ENCODE measurements around the gene MEI1.
A peak's percentile ranks its signal among the peaks of the same experiment; 100 is the strongest.

Gene MEI1

GRCh38 chr22:41758231-41758630 is 58.9 kb downstream of the MEI1 start:
- H3K36me3 ChIP-seq = no peaks in the 10 kb centered on the region
- no peaks in the 10 kb centered on the region for H3K9me3 ChIP-seq
- no peaks in the 10 kb centered on the region for H3K4me1 ChIP-seq
- no peaks in the 10 kb centered on the region for H3K27me3 ChIP-seq
- no peak for DNase-seq
- no peak overlapping the region for H3K4me3 ChIP-seq (ENCODE audit: low read depth, low read length)
- no peak for TF ChIP-seq CTCF (IDR thresholded peaks at IDR 0.05; ENCODE audit: low read depth, low read length)

- DNase-seq = peak; percentile 46
- Histone ChIP-seq H3K9me3 (no peaks in the 10 kb centered on the region), H3K4me1 (no peaks in the 10 kb centered on the region), H3K4me3 (ENCODE audit: low read depth, low read length) (no peak overlapping the region), H3K27me3 (no peaks in the 10 kb centered on the region), H3K36me3 (no peaks in the 10 kb centered on the region)
- peak; percentile 54 for TF ChIP-seq CTCF (IDR thresholded peaks at IDR 0.05; ENCODE audit: low read depth, low read length)
Measured at GRCh38 chr22:41762980-41763779, 63.9 kb downstream of the MEI1 start.

GRCh38 chr22:41766476-41766875 is 67.2 kb downstream of the MEI1 start:
- TF ChIP-seq CTCF (IDR thresholded peaks at IDR 0.05; ENCODE audit: low read depth, low read length) = no peak
- Histone ChIP-seq H3K4me1 (no peaks in the 10 kb centered on the region), H3K4me3 (ENCODE audit: low read depth, low read length) (no peak overlapping the region), H3K27me3 (no peaks in the 10 kb centered on the region), H3K9me3 (no peaks in the 10 kb centered on the region), H3K36me3 (no peaks in the 10 kb centered on the region)
- DNase-seq = no peak

GRCh38 chr22:41768430-41768829 is 69.1 kb downstream of the MEI1 start:
- no peak for DNase-seq
- Histone ChIP-seq H3K27me3 (no peaks in the 10 kb centered on the region), H3K9me3 (no peaks in the 10 kb centered on the region), H3K4me3 (ENCODE audit: low read depth, low read length) (no peak overlapping the region), H3K36me3 (no peaks in the 10 kb centered on the region), H3K4me1 (no peaks in the 10 kb centered on the region)
- TF ChIP-seq CTCF (IDR thresholded peaks at IDR 0.05; ENCODE audit: low read depth, low read length) = no peak

- no peak overlapping the region for H3K4me3 ChIP-seq (ENCODE audit: low read depth, low read length)
- no peaks in the 10 kb centered on the region for H3K4me1 ChIP-seq
- no peaks in the 10 kb centered on the region for H3K27me3 ChIP-seq
- no peaks in the 10 kb centered on the region for H3K36me3 ChIP-seq
- no peak for TF ChIP-seq CTCF (IDR thresholded peaks at IDR 0.05; ENCODE audit: low read depth, low read length)
- H3K9me3 ChIP-seq = no peaks in the 10 kb centered on the region
- no peak for DNase-seq
Measured at GRCh38 chr22:41770715-41771468, 71.6 kb downstream of the MEI1 start.

- no peak for DNase-seq
- Histone ChIP-seq H3K4me3 (ENCODE audit: low read depth, low read length) (no peak overlapping the region), H3K9me3 (no peaks in the 10 kb centered on the region), H3K36me3 (no peaks in the 10 kb centered on the region), H3K4me1 (no peaks in the 10 kb centered on the region), H3K27me3 (no peaks in the 10 kb centered on the region)
- TF ChIP-seq CTCF (IDR thresholded peaks at IDR 0.05; ENCODE audit: low read depth, low read length) = no peak
Measured at GRCh38 chr22:41772198-41772597, 72.9 kb downstream of the MEI1 start.
